ACHN (cell line): ENCODE data around the gene TPCN1.

Source experiments
- DNase-seq: peaks from one replicate; pipeline ENCODE4 v3.0.0-alpha.2; 2015
- in situ Hi-C: cut with HindIII; loops from 2 replicates; pipeline ENCODE4 v1.10.0; 2017; ENCODE audit warnings: low sequenced_read_pairs, low pct_ligation_motif_present, low pct_unique_long_range_greater_than_20kb

Gene TPCN1

DNA sequence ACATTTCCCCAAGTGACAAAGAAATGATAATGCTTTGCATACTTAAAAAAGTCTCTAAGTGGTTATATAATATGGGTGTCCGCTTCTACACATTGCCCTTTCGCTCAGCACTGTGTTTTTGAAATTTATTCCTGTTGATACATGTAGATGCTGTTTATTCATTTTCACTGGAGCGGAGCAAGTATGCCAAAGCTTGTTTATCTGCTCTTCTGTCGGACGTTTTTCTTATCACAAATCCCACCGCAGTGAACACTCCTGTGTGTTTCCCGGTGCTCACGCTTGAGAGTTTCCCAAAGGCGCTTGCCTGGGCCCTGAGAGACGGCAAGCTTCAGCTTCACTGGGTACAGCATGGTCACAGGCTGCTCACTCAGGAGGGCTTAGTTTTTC is 50.2 kb downstream of the TPCN1 start:
- in situ Hi-C loops, result no loop called here
- DNase-seq, result no peak

DNA sequence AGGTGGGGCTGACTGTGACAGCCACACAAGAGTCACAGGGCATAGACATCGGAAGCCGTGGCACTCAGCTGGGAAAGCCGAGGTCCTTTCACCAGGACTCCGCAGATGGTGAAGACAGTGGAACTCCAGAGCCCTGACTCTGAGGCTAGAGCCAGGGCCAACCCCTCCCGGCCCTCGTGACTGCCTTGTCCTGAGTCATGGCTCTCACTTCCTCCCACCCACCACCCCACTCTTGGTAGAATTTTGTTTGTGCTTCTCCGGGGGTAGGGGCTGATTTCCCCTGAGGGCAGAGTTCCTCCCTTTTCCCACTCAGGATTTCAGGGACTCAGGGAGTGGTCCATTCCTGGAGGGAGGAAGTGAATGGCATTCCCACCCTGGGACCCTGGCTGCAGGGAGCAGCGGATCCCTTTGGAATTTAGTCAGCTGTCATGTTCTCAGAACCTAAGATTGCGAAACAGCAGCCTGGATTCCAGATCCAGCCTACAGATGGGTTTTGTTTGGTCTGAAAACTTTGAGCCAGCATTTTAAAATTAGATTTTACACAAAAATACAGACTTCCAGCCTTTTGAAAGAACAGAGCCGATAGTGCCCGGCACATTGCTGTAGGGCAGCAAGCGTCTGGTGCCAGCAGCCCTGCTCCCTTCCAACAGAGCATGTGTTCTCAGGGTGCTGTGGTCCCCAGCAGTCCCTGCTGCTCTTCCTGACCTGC is 50.7 kb downstream of the TPCN1 start:
- in situ Hi-C loops, result no loop called here
- no peak for DNase-seq

DNA sequence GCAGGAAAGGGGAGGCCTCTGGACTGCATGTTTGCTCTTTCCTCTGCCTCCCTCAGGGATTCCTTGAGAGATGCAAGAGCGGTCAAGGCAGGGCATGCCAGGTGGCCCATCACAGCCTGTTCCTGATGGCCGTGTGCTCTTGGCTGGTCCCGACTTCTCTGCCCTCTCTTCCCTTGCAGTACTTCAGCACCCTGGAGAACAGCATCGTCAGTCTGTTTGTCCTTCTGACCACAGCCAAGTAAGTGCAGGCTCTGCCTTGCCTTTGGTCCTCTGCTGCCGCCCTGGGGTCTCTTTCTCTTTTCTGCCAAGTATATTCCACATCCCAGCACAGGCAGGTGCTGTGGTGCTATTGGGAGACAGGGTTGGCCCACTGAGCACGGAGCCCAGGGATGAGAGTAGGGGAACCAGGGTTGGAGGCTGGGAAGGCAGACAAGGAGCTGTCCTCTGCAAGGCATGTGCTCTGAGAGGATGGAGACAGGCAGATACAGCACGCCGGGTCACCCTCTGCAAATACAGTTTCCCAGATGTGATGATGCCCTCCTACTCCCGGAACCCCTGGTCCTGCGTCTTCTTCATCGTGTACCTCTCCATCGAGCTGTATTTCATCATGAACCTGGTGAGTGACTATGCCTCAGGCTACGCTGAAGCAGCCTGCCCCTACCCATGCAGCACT is 51.9 kb downstream of the TPCN1 start:
- DNase-seq, result no peak
- in situ Hi-C loops, result no loop called here

DNA sequence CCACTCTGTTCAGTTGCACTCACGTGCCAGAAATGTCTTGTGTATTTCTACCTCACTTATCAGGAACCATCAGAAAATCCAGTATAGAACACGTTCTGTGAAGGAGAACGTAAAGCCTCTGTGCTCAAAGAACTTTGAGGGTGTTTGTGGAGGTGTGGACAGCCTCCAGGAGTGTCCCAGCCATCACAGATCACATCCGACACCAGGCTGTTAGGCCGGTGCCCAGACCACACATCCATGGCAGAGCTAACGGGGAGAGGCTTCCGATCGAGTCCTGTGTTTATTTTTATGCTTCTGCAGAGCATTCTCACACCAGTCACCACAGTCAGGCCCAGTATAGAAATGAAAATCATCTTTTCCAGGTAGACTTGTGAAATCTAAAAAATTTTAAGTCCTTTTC is 53.6 kb downstream of the TPCN1 start:
- in situ Hi-C loops, result no loop called here
- no peak for DNase-seq

DNA sequence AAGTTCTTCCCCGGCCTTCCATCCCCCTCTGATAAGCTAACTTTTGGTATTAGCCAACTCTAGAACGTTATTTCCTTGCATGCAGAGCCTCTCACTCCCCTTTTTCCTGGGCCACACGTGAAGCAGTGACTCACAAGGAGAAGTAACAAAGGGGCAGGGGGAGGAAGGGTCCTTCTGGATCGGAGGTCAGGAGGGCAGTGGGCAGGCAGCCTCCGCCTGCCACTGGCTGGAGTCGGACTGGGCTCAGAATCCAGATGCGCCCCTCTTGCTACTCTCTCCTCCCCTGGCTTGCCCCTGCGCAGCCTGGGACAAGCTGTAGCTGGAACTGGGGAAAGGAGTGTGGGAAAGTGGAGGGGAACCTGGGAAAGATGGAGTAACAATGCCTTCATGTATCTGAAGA is 55.0 kb downstream of the TPCN1 start:
- in situ Hi-C loops, result no loop called here

DNA sequence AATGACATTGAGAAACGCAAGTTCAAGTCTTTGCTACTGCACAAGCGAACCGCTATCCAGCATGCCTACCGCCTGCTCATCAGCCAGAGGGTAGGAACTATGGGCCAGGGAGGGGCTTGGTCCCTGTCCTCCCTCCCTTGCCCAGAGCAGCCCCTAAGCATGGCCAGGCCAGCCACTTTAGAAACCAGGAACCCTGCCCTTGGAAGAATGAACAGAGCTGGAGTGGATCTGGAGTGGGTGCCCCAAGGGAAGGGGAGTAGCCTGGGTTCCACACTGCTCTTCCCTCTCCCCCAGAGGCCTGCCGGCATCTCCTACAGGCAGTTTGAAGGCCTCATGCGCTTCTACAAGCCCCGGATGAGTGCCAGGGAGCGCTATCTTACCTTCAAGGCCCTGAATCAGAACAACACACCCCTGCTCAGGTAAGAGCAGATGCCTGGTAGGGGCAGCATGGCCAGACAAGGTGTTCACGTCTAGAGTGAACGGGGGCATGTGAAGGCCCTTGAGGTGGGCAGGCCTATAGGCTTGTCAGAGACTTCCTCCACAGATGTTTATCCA is 55.8 kb downstream of the TPCN1 start:
- in situ Hi-C loops, result no loop called here
- no peak for DNase-seq

More for the DNA sequence above, 55.0 kb downstream of the TPCN1 start:
- DNase-seq, result no peak

DNA sequence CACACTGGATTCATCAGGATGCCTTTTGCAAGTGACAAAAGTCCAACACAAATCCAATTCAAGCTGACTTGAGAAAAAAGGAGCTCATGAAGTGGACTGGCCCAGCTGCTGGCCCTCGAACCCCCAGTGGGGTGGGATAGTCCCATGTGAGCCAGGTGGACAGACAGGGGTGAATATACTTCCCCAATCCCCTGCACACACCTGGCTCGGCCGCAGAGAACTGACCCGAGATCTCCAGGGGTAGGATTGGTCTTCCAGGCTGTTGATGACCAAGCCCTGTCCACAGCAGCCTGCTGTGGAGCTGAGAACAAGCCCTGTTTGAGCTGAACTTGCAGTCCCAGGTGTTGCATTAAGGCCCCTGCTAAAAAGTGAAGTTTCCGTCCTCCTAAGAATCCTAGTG is 56.2 kb downstream of the TPCN1 start:
- DNase-seq, result no peak
- in situ Hi-C loops, result no loop called here

DNA sequence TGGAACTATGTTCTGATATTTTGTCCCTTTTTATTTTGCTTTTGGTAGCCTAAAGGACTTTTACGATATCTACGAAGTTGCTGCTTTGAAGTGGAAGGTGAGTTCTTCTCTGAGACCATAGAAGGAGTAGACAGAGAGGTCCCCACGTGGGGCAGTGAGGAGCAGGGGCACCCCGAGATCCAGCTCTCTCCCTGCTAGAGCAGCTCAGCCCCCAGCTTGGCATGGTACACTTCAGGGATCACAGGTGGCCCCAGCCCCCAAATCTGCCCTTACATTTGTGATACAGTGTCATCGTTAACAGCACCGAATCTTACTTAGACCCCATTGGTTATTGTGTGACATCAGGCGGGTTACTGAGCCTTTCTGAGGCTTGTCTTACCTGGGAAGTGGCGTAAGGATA is 56.9 kb downstream of the TPCN1 start:
- in situ Hi-C loops, result no loop called here
- DNase-seq, result no peak

DNA sequence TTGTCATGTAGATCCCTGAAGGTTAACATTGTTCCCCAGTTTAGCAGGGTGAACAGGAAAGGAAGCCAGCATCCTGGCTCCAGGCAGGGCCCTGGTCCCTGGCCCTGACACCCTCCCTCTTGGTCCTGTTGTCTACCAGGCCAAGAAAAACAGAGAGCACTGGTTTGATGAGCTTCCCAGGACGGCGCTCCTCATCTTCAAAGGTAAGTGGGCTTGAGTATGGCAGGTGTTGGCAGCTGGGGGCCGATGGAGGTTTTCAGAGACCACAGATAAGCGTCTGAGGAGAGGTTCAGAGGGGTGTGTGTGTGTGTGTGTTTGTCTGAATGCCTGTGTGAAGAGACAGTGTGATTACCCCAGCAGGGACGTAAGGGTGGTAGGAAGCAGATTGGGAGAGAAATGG is 57.4 kb downstream of the TPCN1 start:
- in situ Hi-C loops, result no loop called here
- DNase-seq, result no peak

DNA sequence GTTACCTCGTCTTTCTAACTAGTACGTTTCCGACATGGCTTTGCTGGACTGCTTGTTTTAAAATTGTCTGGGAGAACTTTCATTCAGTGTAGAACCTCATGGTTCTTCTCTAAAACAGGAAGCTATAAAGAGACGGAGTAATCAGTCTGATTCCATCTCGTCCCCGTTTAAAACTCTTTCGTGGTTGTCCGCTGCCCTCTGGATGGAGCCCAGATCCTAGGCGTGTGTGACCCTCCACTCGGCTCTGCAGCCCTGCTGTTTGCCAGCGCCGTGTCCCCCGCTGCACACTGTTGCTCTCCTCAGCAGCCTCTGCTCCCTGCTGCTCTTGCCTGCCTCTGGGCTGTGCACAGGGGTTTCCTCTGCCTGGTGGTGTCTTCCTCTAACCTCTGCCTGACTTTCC is 63.5 kb downstream of the TPCN1 start:
- no peak for DNase-seq
- in situ Hi-C loops, result no loop called here

DNA sequence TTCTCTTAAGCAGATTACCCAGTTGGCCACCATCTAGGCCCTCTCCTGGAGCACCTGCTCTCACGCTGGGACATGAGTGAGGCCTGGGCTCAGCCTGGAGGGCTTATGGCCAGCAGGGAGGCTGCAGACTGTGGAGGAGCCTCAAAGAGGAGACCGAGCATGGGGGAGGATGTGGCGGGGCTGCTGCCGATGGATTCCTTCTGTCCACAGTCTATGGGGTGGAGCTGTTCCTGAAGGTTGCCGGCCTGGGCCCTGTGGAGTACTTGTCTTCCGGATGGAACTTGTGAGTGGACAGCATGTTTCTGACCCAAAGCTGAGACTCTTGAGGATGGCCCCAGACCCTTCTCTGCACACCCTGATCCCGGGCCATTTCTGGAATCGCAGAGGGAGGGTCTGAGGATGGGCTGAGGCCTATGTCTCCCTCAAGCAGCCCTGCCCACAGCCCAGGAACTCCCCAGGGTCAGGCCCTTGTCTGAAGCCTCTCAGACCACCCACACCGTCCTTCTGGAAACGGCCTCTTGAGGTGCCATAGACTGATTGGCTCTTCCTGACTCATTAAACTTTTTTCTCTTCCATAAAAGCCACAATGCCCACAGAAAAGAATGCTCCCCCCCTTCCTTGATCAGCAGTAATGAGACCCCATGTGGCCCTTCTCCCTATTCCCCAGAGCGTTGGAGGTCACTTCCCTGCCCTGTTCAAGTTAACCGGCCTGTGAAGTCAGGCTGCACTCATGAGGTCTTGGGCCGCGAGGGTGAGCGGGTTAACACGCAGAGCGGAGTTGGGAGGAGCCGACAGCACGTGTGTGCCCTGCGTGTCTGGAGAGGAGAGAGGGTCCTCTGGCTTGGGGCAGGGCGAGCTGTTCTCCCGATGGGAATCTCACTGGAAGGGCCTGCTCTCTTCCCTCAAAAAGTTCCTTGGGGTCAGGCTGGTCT is 64.7 kb downstream of the TPCN1 start:
- no peak for DNase-seq
- in situ Hi-C loops, result no loop called here

DNA sequence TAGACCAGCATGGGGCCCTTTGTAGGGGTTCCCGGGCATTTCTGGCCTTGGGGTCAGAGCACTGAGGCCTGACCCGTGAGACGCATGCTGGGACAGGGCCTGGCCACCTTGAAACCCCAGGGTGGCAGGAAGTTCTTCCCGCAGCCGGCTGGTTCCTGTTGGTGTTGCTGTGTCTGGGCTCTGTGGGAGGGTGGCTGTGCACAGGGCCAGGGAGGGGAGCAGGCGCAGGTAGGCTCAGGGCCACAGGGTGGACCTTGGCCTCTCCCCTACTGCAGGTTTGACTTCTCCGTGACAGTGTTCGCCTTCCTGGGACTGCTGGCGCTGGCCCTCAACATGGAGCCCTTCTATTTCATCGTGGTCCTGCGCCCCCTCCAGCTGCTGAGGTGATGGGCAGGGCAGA is 65.4 kb downstream of the TPCN1 start:
- in situ Hi-C loops, result no loop called here
- no peak for DNase-seq

DNA sequence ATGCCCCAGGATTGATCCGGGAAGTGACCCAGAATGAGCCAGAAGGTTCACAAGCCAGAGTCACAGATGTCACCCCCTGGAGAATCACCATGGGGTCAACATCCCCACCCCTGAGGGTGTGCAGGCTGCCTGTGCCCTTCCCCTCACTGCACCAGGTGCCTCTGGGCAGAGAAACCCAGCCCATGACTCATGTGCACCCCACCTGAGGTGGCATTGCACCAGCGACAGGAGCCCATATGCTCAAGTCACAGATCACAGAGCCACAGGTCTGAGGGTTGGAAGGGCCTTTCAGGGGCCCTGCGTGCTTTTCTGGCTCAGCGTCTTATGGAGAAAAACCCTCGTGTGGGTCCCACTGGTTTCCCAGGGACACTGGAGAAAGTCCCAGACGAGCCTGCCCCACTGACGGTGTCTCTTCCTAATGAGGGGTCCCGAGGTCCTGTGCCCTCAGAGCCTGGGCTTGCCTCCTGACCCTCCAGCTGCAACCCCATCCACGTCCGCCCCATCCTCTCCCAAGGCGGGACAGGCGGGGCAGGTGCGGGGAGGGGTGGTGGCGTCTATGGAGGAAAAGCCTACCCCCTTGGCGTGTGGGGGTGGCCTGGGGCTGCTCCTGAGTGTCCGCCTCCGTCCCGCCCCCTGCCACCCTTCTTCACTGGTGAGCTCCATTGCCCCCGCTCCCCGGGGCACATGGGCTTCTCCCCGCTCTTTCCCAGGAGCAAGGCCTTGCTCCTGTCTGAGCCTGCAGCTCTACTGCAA is 66.1 kb downstream of the TPCN1 start:
- in situ Hi-C loops, result no loop called here
- no peak for DNase-seq

DNA sequence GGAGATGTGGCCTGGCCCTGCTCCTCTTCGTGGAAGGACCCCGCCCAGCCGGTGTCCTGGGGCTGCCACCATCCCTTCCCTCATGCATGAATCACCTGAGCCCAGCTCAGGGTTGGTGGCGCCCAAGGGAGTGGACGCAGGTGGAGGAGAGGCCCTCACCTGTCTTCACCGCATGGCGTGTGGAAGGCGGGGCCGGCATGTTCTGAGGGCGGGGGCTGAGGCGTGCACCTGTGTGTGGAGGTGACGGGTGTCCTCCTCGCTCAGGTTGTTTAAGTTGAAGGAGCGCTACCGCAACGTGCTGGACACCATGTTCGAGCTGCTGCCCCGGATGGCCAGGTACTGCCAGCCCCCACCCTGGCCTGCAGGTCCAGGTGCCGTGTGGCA is 66.6 kb downstream of the TPCN1 start:
- no peak for DNase-seq
- in situ Hi-C loops, result no loop called here

DNA sequence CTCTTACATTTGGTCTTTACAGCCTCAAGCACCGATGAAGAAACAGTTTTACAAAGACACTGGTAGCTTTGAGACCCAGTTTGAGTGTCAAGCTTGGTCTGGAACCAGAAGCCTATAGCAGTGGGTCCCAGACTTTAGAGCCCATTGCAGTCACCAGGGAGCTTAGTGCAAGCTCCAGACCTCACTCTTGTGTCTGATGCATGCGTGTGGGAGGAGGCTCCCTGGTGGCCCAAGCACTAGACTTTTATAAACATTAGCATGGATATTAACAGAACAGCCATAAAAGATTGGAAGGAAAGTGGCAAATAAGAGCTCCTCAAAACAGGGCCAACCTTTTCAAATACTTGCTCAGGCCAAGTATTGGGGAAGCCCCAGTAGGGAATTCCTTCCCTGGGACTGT is 68.1 kb downstream of the TPCN1 start:
- DNase-seq, result no peak
- in situ Hi-C loops, result no loop called here

DNA sequence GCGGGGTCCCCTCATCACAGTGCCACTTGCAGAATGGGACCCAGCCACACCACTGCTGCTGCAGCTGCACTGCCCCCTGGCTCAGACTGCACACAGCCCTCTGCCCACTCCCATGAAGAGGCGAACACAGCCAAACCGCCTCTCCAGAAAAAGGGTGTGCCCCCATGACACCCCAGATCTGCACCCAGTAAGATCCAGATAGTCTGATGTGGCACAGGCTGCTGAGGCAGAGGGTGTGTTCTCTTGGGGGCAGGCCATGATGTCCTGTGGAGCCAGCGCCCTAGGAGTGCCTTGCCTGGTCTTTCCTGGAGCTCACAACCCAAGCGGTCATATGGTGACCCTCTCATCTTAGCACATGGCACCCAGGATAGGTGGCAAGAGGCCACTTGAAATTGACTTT is 69.2 kb downstream of the TPCN1 start:
- DNase-seq, result no peak
- in situ Hi-C loops, result no loop called here

DNA sequence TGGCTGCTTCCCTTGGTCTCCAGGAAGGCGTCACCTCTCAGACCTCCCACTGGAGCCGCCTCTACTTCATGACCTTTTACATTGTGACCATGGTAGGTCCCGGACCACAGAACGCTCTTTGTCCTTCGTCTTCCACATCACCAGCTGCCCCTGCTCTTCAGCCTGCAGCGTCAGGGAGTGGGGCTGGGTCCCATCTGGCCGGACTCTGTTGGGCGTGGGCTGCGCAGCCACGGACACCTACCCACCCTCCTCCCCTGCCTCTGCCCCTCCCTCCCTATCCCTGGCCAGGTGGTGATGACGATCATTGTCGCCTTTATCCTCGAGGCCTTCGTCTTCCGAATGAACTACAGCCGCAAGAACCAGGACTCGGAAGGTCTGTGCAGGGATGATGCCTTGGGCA is 70.3 kb downstream of the TPCN1 start:
- DNase-seq, result no peak
- in situ Hi-C loops, result no loop called here

DNA sequence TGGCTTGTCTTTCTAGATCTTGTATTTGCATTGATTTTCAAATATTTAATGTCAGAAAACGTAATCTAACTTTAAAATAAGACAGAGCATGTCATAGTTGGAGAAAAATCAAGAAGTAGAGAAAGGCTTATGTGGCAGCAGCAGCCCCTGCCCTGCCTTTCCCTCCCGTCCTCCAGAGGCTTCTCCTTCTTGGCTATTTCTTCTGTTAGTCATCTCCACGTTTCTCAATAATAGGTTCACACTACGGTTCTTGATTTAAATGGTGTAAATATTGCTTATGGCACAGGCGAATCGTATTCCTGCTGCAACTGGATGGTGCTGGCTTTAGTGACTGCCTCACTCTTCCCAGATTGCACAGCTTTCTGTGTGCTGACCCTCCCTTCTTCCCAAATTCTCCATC is 70.8 kb downstream of the TPCN1 start:
- in situ Hi-C loops, result no loop called here
- DNase-seq, result no peak

DNA sequence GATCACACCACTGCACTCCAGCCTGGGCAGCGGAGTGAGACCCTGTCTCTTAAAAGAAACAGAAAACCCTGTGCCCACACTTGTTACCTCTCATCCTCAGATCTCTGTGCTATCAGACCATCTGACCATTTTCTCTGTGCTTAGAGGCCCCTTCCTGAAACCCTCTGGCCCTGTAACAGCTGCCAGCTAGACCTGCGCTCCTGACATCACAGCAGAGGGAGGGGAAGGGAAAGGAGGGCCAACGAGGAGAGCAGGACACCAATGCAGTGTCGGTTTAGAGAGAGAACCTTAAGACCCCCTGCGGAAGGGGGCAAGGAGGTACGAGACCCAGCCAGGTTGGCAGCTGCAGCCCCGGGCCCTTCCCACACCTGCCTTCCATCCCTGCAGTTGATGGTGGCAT is 71.3 kb downstream of the TPCN1 start:
- in situ Hi-C loops, result no loop called here
- DNase-seq, result no peak
